Measurements from ENCODE around the gene YY1AP1. TPM values are rescaled to one million over a fixed set of nuclear protein-coding genes. Genes with fewer than 3 reads are reported as not detected.
"Not testable (repeated sequence)": the region's sequence is repeated elsewhere in the genome, so short reads cannot be mapped to it uniquely, and the experiment has no call there.

YY1AP1 gene
- total RNA-seq, 6 experiments from 2014 or later, result 39.6 to 50.7 (median 42.0) TPM

DNA sequence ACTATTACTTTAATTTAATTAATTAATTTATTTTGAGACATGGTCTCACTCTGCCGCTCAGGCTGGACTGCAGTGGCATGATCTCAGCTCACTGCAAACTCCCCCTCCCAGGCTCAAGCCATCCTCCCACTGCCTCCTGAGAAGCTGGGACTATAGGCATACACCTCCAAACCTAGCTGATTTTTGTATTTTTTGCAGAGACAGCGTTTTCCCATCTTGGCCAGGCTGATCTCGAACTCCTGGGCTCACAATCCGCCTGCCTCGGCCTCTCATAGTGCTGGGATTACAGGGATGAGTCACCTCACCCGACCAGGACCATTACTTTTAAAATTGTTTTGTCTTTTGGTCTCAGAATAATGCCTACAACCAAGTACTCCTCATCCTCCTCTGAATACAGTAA, 15.6 kb downstream of the YY1AP1 start:
- Mint-ChIP-seq H3K36me3 (ENCODE audit: low read depth) (peaks cover 41% of the 10 kb centered on the region), H3K4me1 (ENCODE audit: low read depth) (0 out of 2 replicates have a peak, but pooled peaks cover 6% of the 10 kb centered on the region), H3K27ac (no peak overlapping the region), H3K27me3 (ENCODE audit: insufficient read depth) (peaks cover 2% of the 10 kb centered on the region; the same call in 1 of the 2 replicates), H3K4me3 (no peak overlapping the region), H3K9me3 (no peaks in the 10 kb centered on the region)
- DNase-seq, result no peak
- TF ChIP-seq, protein P1, sequence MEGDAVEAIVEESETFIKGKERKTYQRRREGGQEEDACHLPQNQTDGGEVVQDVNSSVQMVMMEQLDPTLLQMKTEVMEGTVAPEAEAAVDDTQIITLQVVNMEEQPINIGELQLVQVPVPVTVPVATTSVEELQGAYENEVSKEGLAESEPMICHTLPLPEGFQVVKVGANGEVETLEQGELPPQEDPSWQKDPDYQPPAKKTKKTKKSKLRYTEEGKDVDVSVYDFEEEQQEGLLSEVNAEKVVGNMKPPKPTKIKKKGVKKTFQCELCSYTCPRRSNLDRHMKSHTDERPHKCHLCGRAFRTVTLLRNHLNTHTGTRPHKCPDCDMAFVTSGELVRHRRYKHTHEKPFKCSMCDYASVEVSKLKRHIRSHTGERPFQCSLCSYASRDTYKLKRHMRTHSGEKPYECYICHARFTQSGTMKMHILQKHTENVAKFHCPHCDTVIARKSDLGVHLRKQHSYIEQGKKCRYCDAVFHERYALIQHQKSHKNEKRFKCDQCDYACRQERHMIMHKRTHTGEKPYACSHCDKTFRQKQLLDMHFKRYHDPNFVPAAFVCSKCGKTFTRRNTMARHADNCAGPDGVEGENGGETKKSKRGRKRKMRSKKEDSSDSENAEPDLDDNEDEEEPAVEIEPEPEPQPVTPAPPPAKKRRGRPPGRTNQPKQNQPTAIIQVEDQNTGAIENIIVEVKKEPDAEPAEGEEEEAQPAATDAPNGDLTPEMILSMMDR (IDR thresholded peaks at IDR 0.05), result no peak

DNA sequence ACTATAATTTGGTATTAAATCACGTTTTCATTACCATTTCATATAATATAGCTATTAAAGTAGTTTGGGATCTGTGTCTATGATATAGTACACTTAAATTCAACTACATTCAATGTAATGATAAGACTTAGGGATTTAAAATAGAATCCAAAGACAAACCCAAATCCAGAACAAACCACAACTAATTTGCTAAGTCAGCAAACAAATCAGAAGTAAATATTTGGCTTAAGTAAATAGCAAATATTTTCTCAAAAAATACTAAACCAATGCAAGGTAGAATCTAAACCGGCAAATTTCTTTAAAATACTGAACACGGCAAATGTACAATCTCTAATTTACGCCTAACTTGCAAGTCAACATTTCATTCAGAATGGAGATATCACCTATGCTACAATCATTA, 16.8 kb downstream of the YY1AP1 start:
- H3K4me1 Mint-ChIP-seq (ENCODE audit: low read depth), result 0 out of 2 replicates have a peak, but pooled peaks cover 6% of the 10 kb centered on the region
- DNase-seq, result no peak
- TF ChIP-seq, protein P1 (IDR thresholded peaks at IDR 0.05), result no peak
- H3K9me3 Mint-ChIP-seq, result no peaks in the 10 kb centered on the region
- H3K27me3 Mint-ChIP-seq (ENCODE audit: insufficient read depth), result peaks cover 2% of the 10 kb centered on the region; the same call in 1 of the 2 replicates
- H3K4me3 Mint-ChIP-seq, result no peak overlapping the region
- no peak overlapping the region for H3K27ac Mint-ChIP-seq
- H3K36me3 Mint-ChIP-seq (ENCODE audit: low read depth), result peaks cover 34% of the 10 kb centered on the region

DNA sequence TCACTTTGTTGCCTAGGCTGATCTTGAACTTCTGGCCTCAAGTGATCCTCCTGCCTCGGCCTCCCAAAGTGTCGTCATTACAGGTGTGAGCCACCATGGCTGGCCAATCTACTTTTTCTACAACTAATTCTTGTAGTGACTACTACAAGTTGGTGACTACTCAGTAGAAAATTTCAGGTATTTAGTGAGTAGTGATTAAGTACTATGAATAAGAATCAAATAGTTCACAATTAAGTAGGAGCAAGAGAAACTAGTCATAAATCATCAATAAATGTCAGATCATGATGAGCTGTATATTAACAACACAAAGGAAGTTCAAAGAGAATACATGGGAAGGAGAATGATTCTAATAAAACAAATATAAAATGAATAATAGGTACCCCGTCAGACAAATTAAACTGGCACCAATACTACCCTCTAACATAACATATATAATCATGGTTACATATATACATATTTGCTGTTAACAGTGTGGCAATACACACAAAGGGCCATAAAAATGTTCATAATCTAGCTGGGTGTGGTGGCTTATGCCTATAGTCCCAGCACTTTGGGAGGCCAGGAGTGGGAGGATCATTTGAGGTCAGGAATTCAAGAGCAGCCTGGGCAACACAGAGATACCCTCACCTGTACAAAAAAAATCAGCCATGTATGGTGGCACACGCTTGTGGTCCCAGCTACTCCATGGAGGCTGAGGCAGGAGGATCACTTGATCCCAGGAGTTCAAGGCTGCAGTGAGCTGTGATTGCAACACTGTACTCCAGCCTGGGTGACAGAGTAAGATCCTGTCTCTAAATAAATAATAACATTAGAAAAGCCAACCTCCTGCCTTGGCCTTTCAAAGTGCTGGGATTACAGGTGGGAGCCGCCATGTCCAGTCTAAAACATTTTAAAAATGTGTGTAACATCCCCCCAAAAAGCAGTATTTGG, 19.1 kb downstream of the YY1AP1 start:
- Mint-ChIP-seq H3K27ac (no peak overlapping the region), H3K36me3 (ENCODE audit: low read depth) (peaks cover 38% of the 10 kb centered on the region), H3K4me3 (no peak overlapping the region), H3K9me3 (no peaks in the 10 kb centered on the region), H3K4me1 (ENCODE audit: low read depth) (0 out of 2 replicates have a peak, but pooled peaks cover 6% of the 10 kb centered on the region), H3K27me3 (ENCODE audit: insufficient read depth) (no peaks in the 10 kb centered on the region)
- TF ChIP-seq, protein P1 (IDR thresholded peaks at IDR 0.05), result no peak
- no peak for DNase-seq

DNA sequence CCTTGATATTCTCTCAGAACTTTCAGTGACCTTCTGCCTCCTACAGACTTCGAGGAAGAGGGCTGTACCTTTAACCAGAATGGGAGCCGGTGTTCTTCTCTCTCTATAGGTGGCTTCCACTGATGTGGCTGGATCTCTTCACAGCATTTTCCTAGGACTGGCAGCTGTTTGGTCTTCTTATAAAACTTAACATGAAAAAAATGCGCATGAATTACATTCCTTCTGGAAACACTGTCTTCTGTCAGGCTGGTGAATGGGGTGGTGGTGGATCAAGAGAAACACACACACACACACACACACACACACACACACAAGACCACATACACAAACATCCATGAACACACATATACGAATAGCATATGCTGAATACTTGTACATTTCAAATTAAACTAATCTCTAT, 27.3 kb downstream of the YY1AP1 start:
- H3K27me3 Mint-ChIP-seq (ENCODE audit: insufficient read depth); H3K4me3 Mint-ChIP-seq; DNase-seq; H3K4me1 Mint-ChIP-seq (ENCODE audit: low read depth); H3K27ac Mint-ChIP-seq; H3K9me3 Mint-ChIP-seq: not testable (repeated sequence)
- H3K36me3 Mint-ChIP-seq (ENCODE audit: low read depth), result peaks cover 54% of the 10 kb centered on the region

DNA sequence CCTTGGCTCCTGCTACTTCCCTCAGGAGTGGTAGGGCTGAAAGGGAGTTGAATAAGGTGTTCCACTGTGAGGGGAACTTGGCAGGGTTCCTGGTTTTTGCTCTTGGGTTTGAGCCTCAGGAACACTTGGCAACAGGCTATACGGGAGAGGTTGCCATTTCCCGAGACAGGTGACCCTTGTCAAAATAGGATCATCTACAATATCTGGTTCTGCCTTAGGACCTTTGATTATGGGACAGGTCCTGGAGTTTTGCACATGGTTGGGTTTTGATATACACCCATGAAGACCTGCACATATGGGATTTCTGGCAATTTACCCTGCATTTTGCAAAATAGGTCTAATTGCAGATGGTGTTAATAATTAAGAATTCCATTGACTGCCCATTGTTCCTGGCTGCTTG, 31.1 kb downstream of the YY1AP1 start:
- Mint-ChIP-seq H3K36me3 (ENCODE audit: low read depth) (peaks cover 39% of the 10 kb centered on the region), H3K27me3 (ENCODE audit: insufficient read depth) (no peaks in the 10 kb centered on the region; the same call in none of the 2 replicates), H3K4me1 (ENCODE audit: low read depth) (peaks cover 1% of the 10 kb centered on the region), H3K9me3 (no peaks in the 10 kb centered on the region), H3K27ac (no peak overlapping the region), H3K4me3 (no peak overlapping the region)
- TF ChIP-seq, protein P1 (IDR thresholded peaks at IDR 0.05), result no peak
- DNase-seq, result no peak

DNA sequence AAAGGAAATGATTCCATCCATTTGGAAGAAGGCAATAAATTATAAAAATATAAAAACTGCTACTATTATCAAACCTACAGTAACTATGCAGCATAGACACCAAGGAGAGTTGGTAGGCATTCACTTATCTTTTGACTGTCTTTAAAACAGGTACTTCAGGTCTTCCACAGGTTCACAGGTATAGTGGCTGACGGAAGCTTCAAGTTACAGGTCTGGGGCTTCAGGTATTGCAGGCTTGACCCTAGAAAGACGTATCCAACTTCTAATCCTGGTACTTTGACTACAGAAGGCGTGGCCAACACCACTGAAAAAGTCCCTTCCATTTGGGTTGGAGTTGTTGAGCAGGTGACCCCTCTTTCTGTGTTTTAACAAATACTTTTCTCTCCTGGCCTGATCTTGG, 35.6 kb downstream of the YY1AP1 start:
- Mint-ChIP-seq H3K27me3 (ENCODE audit: insufficient read depth) (no peaks in the 10 kb centered on the region; the same call in none of the 2 replicates), H3K36me3 (ENCODE audit: low read depth) (peaks cover 1% of the 10 kb centered on the region), H3K4me1 (ENCODE audit: low read depth) (peaks cover 35% of the 10 kb centered on the region), H3K9me3 (no peaks in the 10 kb centered on the region), H3K4me3 (no peak overlapping the region), H3K27ac (no peak overlapping the region)
- TF ChIP-seq, protein P1 (IDR thresholded peaks at IDR 0.05), result no peak
- no peak for DNase-seq
